MM.1S (cell line): ENCODE data around the gene PHYH.

Source experiments
- CTCF ChIP-seq: fragments of 300-600 bp; sonication (generic); IDR thresholded peaks from 2 replicates; pipeline ENCODE4 v1.5.1; 2016; ENCODE audit warnings: antibody characterized with exemption, low read length, mixed read lengths
- EZH2 ChIP-seq: fragments of 300-600 bp; sonication (generic); optimal IDR thresholded peaks from 2 replicates; pipeline ENCODE3; 2017; ENCODE audit warnings: low read depth, mild to moderate bottlenecking, antibody characterized with exemption, low read length, mixed read lengths
- EZH2phosphoT487 ChIP-seq: fragments of 300-600 bp; sonication (generic); IDR thresholded peaks from 2 replicates; pipeline ENCODE4 v1.6.1; 2018; ENCODE audit warnings: antibody characterized with exemption, low read length

DNA sequence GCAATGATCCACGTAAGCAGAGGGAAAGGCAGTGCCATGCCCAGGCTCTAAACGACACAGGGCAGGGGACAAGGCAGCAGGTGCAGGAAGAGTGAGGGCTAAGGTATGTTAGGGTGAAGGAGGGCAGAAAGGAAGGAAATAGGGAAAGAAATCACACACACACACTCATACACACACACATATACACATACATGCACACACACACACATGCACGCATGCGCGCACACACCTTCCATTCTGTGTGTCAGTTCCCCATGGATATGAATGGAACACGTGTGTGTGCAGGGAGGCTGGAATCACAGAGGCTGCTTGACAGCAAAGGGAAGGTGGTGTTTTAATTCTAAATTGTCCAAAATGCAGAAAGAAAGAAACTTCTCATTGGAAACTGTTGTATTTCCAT, 6.2 kb upstream of the PHYH start:
- TF ChIP-seq CTCF (no peak), EZH2phosphoT487 (no peak), EZH2 (no peak)
